PFSK-1 (cell line): ENCODE results near the gene EPHA6.

ENCODE experiments used
- FOXP2 ChIP-seq: optimal IDR thresholded peaks from 2 replicates; pipeline ENCODE3; 2011; ENCODE audit warnings: borderline replicate concordance, control low read depth, inconsistent platforms; ENCODE audit not compliant: insufficient read depth; ENCODE audit errors: extremely low read length, extremely low read depth
- POLR2AphosphoS5 ChIP-seq: IDR thresholded peaks from 2 replicates; pipeline ENCODE4 v1.6.1; 2012; ENCODE audit warnings: low read depth, mild to moderate bottlenecking, control low read depth, low read length, moderate library complexity
- REST ChIP-seq, 2 experiments: IDR thresholded peaks; 2 replicates each; pipeline versions ENCODE4 v1.6.1 to v1.8.0; 2011 to 2012; ENCODE audit warnings: low read depth in 2 of 2, low read length in 2 of 2, control low read depth in 1 of 2, inconsistent platforms in 1 of 2, mild to moderate bottlenecking in 1 of 2, moderate library complexity in 1 of 2; ENCODE audit not compliant: insufficient read depth in 1 of 2
- SIN3A ChIP-seq: IDR thresholded peaks from 2 replicates; pipeline ENCODE4 v1.6.1; 2012; ENCODE audit warnings: mild to moderate bottlenecking, low read length, moderate library complexity, borderline replicate concordance; ENCODE audit not compliant: insufficient read depth
- TAF1 ChIP-seq: IDR thresholded peaks from 2 replicates; pipeline ENCODE4 v1.6.1; 2012; ENCODE audit warnings: low read length, control low read depth, borderline replicate concordance; ENCODE audit not compliant: insufficient read depth

The EPHA6 gene

GRCh38 chr3:96806341-96806740, 8.1 kb upstream of the EPHA6 start:
- TF ChIP-seq POLR2AphosphoS5 (no peak), REST (IDR thresholded peaks at IDR 0.05; ENCODE audit: insufficient read depth in 1 of 2, low read depth in 2 of 2, low read length in 2 of 2) (no peak)

- TF ChIP-seq SIN3A: no peak
- no peak for TF ChIP-seq POLR2AphosphoS5
- TF ChIP-seq REST (IDR thresholded peaks at IDR 0.05; ENCODE audit: insufficient read depth in 1 of 2, low read depth in 2 of 2, low read length in 2 of 2): no peak
These were observed 1.1 kb upstream of the EPHA6 start for GRCh38 chr3:96813134-96813819.

GRCh38 chr3:96814651-96815567, 515 bp downstream of the EPHA6 start:
- TF ChIP-seq SIN3A (no peak), TAF1 (no peak), REST (IDR thresholded peaks at IDR 0.05; ENCODE audit: insufficient read depth in 1 of 2, low read depth in 2 of 2, low read length in 2 of 2) (no peak), POLR2AphosphoS5 (no peak), FOXP2 (no peak)

- no peak for TF ChIP-seq POLR2AphosphoS5
- no peak for TF ChIP-seq FOXP2
- no peak for TF ChIP-seq SIN3A
- no peak for TF ChIP-seq REST (IDR thresholded peaks at IDR 0.05; ENCODE audit: insufficient read depth in 1 of 2, low read depth in 2 of 2, low read length in 2 of 2)
- TF ChIP-seq TAF1: no peak
These were observed 16.8 kb downstream of the EPHA6 start for GRCh38 chr3:96831175-96831574.

GRCh38 chr3:96833301-96833700, 18.9 kb downstream of the EPHA6 start:
- TF ChIP-seq REST (IDR thresholded peaks at IDR 0.05; ENCODE audit: insufficient read depth in 1 of 2, low read depth in 2 of 2, low read length in 2 of 2) (no peak), POLR2AphosphoS5 (no peak), FOXP2 (no peak), SIN3A (no peak), TAF1 (no peak)
